Measurements from ENCODE around the gene PITPNC1.
"Not testable (repeated sequence)": the region's sequence is repeated elsewhere in the genome, so short reads cannot be mapped to it uniquely, and the experiment has no call there.

PITPNC1 gene

GRCh38 chr17:67642488-67642887, 265.4 kb downstream of the PITPNC1 start:
- CTCF ChIA-PET, result no interaction called here
- no peak for DNase-seq (ENCODE audit: low read depth, low spot score)
- H3K4me3 ChIP-seq (ENCODE audit: low read depth, low read length), result no peak overlapping the region
- TF ChIP-seq CTCF (IDR thresholded peaks at IDR 0.05; ENCODE audit: insufficient read depth, low read length, missing control alignments), result no peak
- POLR2A ChIA-PET, result no interaction called here

GRCh38 chr17:67644061-67644460, 267.0 kb downstream of the PITPNC1 start:
- ChIA-PET CTCF (interaction anchor here (0.6 kb wide), 1 partner anchor 46 kb away, joined by 3 read pairs; no protein-coding TSS in a partner anchor), POLR2A (no interaction called here)
- no peak for DNase-seq (ENCODE audit: low read depth, low spot score)
- no peak for TF ChIP-seq CTCF (IDR thresholded peaks at IDR 0.05; ENCODE audit: insufficient read depth, low read length, missing control alignments)
- H3K4me3 ChIP-seq (ENCODE audit: low read depth, low read length), result no peak overlapping the region

GRCh38 chr17:67645195-67645594, 268.1 kb downstream of the PITPNC1 start:
- H3K4me3 ChIP-seq (ENCODE audit: low read depth, low read length); DNase-seq (ENCODE audit: low read depth, low spot score); POLR2A ChIA-PET: not testable (repeated sequence)
- CTCF ChIA-PET, result interaction anchor here (1.4 kb wide), 1 partner anchor 9 kb away, joined by 3 read pairs; no protein-coding TSS in a partner anchor

GRCh38 chr17:67646472-67646871, 269.4 kb downstream of the PITPNC1 start:
- ChIA-PET CTCF (interaction anchor here (1.2 kb wide), 1 partner anchor 271 kb away, joined by 4 read pairs; no protein-coding TSS in a partner anchor), POLR2A (no interaction called here)
- no peak overlapping the region for H3K4me3 ChIP-seq (ENCODE audit: low read depth, low read length)
- TF ChIP-seq CTCF (IDR thresholded peaks at IDR 0.05; ENCODE audit: insufficient read depth, low read length, missing control alignments), result no peak
- no peak for DNase-seq (ENCODE audit: low read depth, low spot score)

- no peak for TF ChIP-seq CTCF (IDR thresholded peaks at IDR 0.05; ENCODE audit: insufficient read depth, low read length, missing control alignments)
- ChIA-PET POLR2A (no interaction called here), CTCF (interaction anchor here (1.6 kb wide), 1 partner anchor 17 kb away, joined by 6 read pairs; no protein-coding TSS in a partner anchor)
- DNase-seq (ENCODE audit: low read depth, low spot score), result no peak
- no peak overlapping the region for H3K4me3 ChIP-seq (ENCODE audit: low read depth, low read length)
These were observed 270.4 kb downstream of the PITPNC1 start for GRCh38 chr17:67647482-67647881.

GRCh38 chr17:67648032-67648905, 271.2 kb downstream of the PITPNC1 start:
- ChIA-PET CTCF (interaction anchor here (1.6 to 2.5 kb wide), 2 partner anchors 18 to 273 kb away, joined by 6 to 8 read pairs; no protein-coding TSS in a partner anchor), POLR2A (no interaction called here)
- no peak for TF ChIP-seq CTCF (IDR thresholded peaks at IDR 0.05; ENCODE audit: insufficient read depth, low read length, missing control alignments)
- no peak for DNase-seq (ENCODE audit: low read depth, low spot score)
- no peak overlapping the region for H3K4me3 ChIP-seq (ENCODE audit: low read depth, low read length)

- DNase-seq (ENCODE audit: low read depth, low spot score); H3K4me3 ChIP-seq (ENCODE audit: low read depth, low read length); POLR2A ChIA-PET: not testable (repeated sequence)
- CTCF ChIA-PET, result interaction anchor here (0.9 to 2.5 kb wide), 5 partner anchors 19 to 274 kb away, joined by 3 to 8 read pairs (median 6); no protein-coding TSS in a partner anchor
These were observed 271.8 kb downstream of the PITPNC1 start for GRCh38 chr17:67648906-67649295.
